GM21447 (cell line): Measurements from ENCODE around the gene AKR1E2.

ENCODE experiments used
- ATAC-seq: cut with Tn5 transposase; IDR thresholded peaks from one replicate; pipeline ENCODE4 v1.9.1; 2021; ENCODE audit not compliant: unreplicated experiment

Gene AKR1E2

DNA sequence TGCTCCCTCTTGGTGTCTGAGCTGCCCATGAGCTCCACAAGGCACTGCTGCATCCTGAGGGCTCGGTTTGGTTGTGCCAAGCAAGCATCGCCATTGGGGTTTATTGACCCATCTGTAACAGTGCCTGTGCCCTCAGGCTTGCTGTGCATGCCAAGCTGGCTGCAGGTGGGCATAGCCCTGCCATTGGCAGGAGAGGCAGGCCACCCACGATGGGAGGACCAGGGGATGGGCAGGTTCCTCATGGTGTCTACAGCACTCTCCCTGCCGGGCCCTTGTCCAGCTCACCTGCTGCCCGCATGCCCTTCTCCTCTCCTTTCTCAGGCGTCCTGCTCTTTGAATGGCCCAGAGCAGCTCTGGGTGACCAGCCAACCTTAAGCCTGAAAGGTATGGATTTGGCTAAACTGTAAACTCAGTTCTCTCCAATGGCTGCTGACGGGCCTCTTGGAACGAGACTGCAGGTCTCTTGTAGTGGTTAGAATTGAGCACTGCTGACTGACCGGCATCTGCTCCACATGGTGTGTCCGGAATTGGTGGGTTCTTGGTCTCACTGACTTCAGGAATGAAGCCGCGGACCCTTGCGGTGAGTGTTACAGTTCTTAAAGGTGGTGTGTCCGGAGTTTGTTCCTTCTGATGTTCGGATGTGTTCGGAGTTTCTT is 17.6 kb downstream of the AKR1E2 start:
- ATAC-seq: no peak

DNA sequence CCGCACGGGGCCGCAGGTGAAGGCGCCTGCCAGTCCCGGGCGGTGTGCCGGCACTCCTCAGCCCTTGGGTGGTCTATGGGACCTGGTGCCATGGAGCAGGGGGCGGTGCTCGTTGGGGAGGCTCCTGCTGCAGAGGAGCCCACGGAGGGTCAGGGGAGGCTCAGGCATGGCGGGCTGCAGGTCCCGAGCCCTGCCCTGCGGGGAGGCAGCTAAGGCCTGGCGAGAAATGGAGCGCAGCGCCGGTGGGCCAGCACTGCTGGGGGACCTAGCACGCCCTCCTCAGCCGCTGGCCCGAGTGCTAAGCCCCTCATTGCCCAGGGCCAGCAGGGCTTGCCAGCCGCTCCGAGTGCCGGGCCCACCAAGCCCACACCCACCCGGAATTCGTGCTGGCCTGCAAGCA is 18.9 kb downstream of the AKR1E2 start:
- ATAC-seq: no peak

DNA sequence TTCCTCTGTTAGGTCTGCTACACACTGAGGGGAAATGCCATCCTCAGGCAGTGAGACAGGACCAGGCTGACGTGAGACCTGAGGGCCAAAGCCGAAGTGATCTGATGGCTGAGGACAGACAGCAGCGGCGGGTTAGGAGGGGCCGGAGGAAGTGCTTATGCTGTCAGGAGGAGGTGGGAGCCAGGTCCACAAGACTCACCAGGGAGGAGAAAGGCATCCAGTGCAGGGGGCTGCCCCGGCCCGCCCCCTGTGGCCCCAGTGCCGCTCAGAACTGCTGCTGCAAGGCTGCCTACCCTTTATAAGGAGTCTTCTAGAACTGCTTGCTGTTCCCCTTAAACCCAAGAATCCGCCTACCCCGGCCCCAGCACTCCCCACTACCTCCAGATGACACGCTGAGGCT is 19.8 kb downstream of the AKR1E2 start:
- no peak for ATAC-seq

DNA sequence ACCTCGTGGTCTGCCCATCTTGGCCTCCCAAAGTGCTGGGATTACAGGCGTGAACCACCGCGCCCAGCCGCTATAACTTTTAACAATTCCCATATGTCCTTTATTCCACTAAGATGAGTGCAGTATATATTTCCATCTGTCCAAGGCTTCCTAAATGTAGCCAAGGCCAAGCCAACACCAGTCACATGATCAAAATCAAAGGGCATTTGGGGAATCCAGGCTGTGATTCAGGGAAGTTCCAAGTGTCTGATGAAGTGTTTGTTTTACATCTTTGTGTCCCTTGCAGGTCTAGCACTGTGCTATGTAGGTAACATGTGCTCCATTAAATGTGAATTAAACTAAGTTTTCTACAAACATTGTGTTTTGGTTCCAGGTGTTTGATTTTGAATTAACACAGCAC is 20.8 kb downstream of the AKR1E2 start:
- no peak for ATAC-seq

DNA sequence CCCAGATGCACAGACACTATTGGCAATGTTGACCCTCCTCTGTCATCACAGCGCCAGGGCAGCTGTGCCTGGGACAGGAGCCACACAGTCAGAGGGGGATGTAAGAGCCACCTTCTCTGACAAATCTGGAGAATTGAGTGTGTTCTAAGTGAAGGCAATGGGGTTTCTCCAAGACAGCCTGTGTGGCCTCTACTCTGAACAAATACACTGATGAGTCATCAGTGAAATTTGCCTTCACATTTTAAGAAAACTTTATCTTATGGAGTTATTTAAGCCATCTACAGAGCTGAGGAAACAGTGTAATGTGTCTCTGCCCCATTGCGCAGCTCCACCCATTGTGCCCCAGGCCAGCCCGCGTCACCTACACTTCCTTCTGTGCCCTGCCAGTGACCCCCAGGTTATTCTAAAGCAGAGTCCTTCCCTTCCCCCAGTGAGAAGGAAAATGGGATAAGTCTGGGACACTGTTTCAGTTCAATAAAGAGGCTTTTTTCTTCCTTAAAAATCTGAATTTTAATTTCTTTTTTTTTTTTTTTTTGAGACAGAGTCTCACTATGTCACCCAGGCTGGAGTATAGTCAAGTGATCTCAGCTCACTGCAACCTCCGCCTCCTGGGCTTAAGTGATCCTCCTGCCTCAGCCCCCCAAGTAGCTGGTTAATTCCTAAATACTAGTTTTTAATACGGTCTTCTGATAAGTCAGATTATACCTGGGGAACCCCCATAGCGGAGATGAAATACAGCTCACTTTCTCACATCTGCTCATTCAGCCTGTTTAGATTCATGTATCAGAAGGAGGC is 21.8 kb downstream of the AKR1E2 start:
- ATAC-seq: no peak

DNA sequence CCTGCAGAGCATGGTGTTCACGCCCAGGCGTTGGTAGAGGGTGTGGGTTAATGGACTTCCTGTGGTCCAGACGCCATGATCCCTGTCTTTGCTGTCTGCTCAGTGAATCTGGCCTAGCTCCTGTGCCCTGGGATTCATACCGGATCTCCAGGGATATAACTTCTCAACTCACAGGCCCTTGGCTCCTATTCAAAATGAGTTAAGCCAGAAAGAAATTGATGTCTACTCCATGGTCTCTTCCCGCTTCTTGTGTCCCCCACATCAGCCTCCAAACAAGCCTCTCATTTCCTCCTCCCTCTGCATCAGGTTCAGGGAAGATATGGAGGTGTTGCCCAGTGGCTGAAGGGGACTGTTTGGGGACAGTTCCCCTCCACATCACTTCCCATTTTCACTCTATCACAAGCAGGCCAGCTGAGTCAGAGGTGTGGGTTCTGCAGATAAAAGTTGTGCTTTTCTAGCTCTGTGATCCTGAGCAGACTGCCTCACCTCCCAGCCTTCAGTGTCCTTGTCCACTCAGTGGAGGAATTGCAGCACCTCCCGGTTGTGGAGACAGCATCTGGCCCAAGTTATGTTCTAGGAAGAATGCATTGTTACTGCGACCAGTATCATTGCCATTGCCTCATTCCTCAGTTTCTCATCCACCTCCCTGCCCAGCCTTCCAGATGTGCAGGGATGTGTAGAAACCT is 22.5 kb downstream of the AKR1E2 start:
- ATAC-seq: no peak

DNA sequence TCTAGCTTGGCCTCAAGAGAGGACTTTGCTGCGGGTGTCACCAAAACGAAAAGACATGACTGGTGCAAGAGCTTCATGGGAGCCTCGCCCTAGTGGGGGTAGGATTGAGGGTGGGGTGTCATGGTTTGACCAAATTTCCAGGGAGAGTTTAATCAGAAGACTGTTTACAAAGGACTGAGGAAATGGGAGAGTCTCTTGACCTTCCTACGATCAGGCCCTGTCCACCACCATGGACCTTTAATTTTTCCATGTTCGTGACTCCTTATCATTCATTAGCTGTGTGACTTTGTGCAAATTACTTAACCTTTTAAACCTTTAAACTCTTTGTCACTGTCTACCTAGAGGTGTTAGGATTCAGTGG is 23.0 kb downstream of the AKR1E2 start:
- no peak for ATAC-seq

DNA sequence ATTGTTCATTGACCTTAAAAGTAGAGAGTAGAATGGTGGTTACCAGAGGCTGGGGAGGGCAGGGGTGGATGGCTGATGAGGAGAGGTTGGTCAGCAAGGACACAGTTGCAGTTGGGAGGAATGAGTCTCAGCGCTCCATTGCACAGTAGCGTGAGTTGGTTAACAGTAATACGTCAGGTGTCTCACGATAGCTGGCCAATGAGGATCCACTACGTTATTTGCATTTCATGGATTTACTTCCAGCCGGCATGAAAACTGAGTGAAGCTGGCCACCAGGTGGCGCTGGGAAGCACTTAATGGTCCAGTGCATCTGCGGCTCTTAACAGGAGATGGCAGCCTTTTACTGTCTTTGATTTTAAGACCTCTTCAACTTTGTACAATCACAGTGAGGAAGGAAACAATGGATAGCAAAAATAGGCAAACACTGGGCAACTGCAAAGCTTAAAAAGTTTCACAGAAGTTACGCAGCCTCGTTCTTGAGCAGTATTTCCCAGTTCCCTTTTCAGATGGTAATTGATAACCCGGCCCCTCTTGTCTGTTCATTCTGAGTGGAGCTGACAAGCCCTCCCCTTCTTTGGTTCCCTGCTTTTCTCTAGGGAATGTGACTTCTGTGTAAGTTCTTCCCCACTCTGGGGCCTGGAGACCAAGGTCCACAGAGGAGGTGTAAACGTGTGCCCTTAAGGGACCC is 23.7 kb downstream of the AKR1E2 start:
- ATAC-seq: peak; percentile 91

DNA sequence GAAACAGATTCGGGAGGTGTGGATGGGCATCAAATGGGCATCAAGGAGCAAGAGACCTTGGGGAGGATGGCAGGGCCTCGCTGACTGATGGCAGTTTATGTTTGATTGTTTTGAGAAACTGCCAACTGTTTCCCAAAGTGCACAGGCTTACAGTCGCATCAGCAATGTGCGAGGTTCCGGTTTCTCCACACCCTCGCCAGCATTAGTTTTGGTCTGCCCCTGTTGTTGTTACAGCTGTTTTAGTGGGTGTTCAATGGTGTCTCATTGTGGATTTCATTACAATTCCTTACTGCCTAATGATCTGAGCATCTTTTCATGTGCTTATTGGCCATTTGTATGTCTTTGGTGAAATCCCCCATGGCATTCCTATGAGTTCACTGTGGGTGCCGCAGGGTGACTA is 24.4 kb downstream of the AKR1E2 start:
- no peak for ATAC-seq

DNA sequence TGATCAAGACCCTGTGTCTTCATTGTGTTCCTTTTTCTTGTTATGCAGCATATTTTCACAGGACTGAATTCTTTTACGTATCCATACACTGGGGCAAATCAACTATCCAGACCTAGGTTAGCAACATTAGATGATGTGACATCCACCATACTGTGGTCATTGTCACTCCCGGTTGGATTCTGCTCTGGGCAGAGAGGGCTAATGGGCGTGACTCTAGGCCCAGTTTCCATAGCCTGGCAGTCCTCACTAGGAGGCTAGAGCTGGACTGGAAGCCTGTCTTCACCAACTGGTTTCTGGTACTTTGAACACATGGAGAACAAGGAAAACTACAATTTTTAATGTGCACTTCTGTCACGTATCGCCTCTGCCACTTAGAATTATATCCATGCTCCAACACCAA is 25.2 kb downstream of the AKR1E2 start:
- ATAC-seq: no peak

DNA sequence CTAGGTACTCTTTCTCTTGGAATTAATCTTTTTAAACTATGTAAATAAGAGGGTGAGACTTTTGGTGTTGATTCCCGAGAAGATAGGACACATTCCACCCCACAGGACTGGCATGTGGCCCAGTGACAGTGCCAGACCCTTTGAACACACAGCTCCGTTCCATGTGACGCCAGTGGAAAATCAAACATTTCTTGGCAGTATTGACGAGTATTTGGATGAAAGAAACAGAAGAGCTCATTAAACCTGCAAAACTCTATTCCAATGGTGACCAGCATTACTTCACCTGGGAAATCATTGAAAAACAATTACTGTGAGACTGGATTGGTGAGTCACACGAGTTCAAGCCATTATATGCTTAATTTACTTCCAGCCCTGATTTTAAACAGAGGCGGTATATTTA is 25.8 kb downstream of the AKR1E2 start:
- no peak for ATAC-seq

DNA sequence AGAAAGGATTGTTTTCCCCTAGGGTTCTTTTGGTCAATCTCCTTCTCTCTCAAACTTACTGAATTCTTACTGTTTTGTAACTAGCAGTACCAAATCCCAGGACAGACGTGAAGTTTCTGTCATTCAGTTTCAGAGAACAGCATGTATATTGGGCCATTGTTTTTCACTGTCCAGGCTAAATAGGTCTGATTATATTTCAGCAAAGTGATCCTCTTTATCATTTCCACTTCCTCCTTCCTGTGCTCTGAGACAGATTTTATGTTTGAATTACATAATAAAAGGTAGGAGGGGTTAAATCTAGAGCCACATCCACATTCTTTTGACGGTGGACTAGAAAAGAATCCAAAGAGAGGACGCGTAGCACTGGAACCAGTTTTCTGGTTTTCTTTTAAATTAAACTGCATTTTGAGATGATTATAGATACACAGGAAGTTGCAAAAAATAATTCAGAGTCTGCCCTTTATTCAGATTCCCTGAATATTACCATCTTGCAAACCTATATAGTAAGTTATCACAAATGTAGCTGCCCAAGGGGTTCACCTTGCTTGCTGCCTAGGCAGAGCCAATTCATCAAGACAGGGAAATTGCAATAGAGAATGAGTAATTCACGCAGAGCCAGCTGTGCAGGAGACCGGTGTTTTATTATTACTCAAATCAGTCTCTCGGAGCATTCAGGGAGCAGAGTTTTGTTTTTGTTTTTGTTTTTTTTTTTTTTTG is 40.1 kb downstream of the AKR1E2 start:
- no peak for ATAC-seq

DNA sequence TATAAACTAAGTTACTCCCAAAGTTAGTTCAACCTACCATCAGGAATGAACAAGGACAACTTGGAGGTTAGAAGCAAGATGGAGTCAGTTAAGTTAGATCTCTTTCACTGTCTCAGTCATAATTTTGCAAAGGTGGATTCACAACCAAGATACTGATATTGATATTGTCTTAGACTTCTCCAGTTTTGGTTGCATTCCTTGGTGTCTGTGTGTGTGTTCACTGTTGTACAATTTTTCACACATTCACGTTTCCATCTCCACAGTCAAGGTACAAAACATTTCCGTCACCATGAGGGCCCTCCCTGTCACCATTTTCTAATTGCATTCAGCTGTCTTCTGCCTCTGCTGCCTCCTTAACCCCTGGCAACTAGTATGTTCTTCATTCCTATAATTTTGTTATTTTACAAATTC is 41.1 kb downstream of the AKR1E2 start:
- no peak for ATAC-seq

DNA sequence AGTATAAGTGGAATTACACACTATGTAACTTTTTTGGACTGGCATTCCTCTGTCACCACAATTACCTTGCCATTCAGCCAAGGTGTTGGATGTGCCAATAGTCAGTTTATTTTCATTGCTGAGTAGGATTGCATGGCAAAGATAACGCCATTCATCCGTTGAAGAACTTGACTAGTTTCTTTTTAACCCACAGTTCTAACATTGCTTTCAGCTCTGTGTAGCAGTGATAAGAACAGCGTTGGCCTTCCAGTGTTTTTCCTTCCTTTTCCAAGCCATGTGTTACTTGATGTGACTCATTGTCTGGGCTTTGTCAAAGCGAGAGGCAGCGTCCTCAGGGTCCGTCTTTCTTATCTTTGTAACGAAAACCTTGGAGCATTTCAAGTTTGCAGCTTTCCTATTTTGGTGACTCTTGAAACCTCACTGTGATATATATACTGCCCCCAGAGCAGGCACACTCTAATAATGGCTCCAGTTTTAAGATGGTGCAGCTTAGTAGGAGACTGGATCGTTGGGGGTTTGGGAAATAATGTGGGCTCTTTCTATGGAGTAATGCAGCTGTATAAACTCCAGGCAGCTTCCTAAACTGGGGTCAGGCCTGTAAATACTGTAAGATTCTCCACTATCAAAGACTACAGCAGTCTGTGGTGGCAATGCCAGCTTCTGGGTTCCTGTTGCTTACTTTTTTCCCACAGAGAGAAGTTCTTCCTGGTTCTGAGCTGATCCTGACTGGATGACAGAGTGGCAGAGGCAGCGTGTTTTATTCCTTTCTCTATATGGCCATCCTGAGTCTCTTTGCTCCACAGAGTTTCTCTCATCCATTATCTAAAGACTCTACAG is 41.7 kb downstream of the AKR1E2 start:
- ATAC-seq: no peak

DNA sequence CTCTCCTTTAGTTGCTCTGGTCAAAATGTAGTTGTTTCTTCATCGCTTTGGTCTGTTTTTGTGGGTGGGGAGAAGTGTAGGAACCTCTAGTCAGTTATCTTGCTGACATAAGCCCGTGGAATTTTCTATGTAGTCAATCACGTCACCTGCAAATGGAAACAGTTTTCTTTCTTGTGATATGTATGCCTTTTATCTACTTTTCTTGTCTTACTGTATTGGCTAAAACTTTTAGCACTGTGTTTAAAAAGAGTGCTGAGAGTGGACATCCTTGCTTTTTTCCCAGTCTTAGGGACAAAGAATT is 42.3 kb downstream of the AKR1E2 start:
- ATAC-seq: no peak

DNA sequence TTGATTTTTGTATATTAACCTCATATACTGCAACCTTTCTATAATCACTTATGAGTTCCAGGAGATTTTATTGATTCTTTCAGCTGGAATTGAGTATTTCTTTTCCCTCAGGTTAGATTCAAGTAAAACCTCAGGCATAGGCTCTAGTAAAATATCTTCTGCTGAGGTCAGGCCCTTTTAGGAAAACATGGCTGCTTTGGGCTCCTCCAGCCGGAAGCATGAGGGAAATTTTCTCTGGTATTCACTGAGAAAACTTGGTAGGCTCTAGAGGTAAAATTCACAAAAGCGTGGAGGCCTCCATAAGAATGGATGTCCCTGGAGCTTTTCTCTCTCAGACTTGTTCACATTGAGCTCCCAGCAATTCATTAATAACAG is 56.7 kb downstream of the AKR1E2 start:
- ATAC-seq: no peak

DNA sequence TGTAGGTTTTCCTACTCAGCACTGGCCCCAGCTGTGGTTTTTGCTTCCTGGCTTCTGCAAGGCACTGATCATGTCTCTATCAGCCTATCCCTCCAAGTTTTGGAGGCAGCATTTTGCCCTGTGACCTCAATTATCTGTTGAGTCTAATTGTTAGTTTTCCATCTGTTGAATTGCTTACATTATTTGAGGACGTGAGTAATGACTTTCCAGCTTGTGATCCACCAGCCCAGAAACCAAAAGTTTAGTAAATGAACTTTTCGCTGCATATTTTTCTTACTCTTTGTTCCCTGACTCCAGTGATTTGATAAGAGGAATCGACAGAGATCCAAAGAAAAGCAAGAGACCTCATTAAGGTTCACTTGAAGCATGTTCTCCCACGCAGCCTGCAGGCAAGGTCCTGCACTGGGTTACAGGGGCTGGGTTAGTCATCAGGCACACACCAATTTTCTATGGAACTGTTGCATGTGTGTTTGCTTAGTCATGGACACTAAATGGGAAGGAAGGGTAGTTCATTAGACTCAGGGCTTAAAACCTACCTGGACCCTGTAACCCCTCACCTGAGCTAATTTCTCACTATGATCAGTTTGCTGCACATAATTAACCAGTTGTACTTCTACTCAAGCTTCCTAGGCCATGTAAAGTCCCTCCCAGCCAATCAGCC is 57.2 kb downstream of the AKR1E2 start:
- ATAC-seq: no peak

DNA sequence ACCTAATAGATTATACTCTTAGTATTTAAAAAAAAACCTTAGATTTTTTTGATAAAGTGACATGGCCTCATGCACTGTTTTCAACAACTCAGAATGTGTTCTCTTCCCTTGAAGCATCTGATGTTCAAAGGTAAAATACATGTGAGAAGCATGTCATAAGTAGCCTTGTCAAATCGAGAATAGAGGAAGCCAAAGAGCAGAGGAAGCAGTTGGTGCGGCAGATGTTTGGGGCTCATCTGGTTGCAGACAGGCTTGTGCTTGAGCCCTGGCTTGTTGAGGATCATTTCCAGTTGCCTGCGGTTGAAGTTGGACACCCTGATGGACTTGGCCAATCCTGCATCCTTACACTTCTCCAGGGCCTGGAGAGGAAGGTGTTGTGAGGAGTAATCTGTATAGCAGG is 59.2 kb downstream of the AKR1E2 start:
- no peak for ATAC-seq

DNA sequence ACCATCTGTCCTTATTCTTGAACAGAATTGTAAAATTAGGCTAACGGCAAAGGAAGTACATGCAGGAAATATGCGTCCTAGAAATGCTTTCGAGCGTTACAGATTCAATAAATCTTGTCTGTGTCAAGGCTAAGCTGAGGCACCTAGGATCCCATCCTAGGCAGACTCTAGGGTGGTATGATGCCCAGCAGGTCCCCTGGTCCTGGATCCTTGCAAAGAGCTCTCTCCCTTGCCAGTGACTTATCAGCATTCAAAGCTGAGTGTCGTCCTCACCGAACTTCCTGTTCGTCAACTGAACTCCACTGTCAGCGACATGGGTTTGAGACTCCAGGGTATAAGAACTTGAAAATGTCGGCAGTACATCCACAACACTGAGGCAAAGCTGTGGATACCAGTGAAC is 61.5 kb downstream of the AKR1E2 start:
- no peak for ATAC-seq

DNA sequence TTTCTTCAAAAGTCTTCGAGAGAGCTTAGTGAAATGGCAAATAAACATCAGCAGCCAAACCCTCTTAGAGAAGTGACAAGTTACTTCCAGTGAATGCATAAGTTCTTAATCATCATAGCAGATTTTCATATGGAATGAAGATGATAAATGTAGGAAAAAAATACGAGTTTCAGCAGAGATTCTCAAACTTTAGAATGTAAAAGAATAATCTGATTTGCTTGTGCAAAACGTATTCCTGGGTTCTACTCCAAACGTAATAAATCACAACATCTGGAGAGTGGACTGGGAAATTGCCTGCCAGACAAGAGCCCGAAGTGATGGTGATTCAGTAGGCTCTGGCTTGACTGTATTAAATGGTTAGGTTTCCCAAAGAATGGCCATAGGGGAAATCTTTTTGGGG is 62.2 kb downstream of the AKR1E2 start:
- no peak for ATAC-seq
